Natural killer cell treated with Interleukin-12 subunit alpha and Interleukin-12 subunit beta and Interleukin-15 and Interleukin-18, amount 100 ng/mL, for 72 hours (primary cell): ENCODE data around the gene KLF7. TPM values are rescaled to one million over a fixed set of nuclear protein-coding genes. Genes with fewer than 3 reads are reported as not detected.

ENCODE experiments used
- ATAC-seq, 2 donors: fragments of 150-1000 bp; cut with Tn5 transposase in 1 of 2; sonication (Bioruptor Pico), chemical (Tn5 transposase) in 1 of 2; 2 replicates each; pipeline ENCODE4 v1.10.0; 2021
- DNase-seq: peaks from one replicate; pipeline ENCODE4 v3.0.0; 2022; ENCODE audit warnings: low spot score
- H3K27ac Mint-ChIP-seq, 2 donors: 1 replicate in 1 of 2; 2 replicates in 1 of 2; pipeline ENCODE4 v1.8.0; 2022; ENCODE audit warnings: mixed read lengths in 2 of 2, mild to moderate bottlenecking in 1 of 2, moderate library complexity in 1 of 2
- H3K27me3 Mint-ChIP-seq, 2 donors: 1 replicate in 1 of 2; 2 replicates in 1 of 2; pipeline ENCODE4 v1.8.0; 2022; ENCODE audit warnings: mixed read lengths in 2 of 2
- H3K36me3 Mint-ChIP-seq: one replicate; pipeline ENCODE4 v1.8.0; 2022; ENCODE audit warnings: mixed read lengths
- H3K4me1 Mint-ChIP-seq, 2 donors: 1 replicate in 1 of 2; 2 replicates in 1 of 2; pipeline ENCODE4 v1.8.0; 2022; ENCODE audit warnings: low read depth in 2 of 2, mixed read lengths in 2 of 2, mild to moderate bottlenecking in 1 of 2
- H3K4me3 Mint-ChIP-seq: one replicate; pipeline ENCODE4 v1.8.0; 2022; ENCODE audit warnings: mixed read lengths
- H3K9me3 Mint-ChIP-seq: 2 replicates; pipeline ENCODE4 v1.8.0; 2022; ENCODE audit warnings: mixed read lengths
- total RNA-seq, 2 donors: library from RNA; stranded (reverse); gene quantifications; one replicate each; pipeline ENCODE4 v1.2.3, GENCODE V29; 2022

The KLF7 gene
- 10 to 100 TPM; 13.3 to 49.1 TPM for total RNA-seq

- no peaks in the 10 kb centered on the region for H3K9me3 Mint-ChIP-seq
- ATAC-seq, result no peak
- peaks cover 5 to 8% of the 10 kb centered on the region in 2 donors for H3K27me3 Mint-ChIP-seq
- H3K27ac Mint-ChIP-seq, result peak within 1 kb of the TSS; percentile 83 to 92
- peak within 1 kb of the TSS; percentile 92 for H3K4me3 Mint-ChIP-seq
- no peak for DNase-seq
- H3K36me3 Mint-ChIP-seq, result no peaks in the 10 kb centered on the region
- H3K4me1 Mint-ChIP-seq, result peaks cover 40 to 42% of the 10 kb centered on the region in 2 donors
These were observed at the start of gene KLF7 for GRCh38 chr2:207165121-207166038. Gene KLF7, minus strand, starts transcription at chr2:207165948. Its CDS starts 380 bp downstream, at chr2:207165568.

GRCh38 chr2:207215308-207215707, 49.6 kb upstream of the KLF7 start:
- peaks cover 12 to 32% of the 10 kb centered on the region in 2 donors for H3K27me3 Mint-ChIP-seq
- no peak for DNase-seq
- no peak for ATAC-seq
- no peaks in the 10 kb centered on the region for H3K9me3 Mint-ChIP-seq
- H3K4me1 Mint-ChIP-seq, result no peaks in the 10 kb centered on the region
- no peak overlapping the region for H3K4me3 Mint-ChIP-seq
- no peaks in the 10 kb centered on the region for H3K36me3 Mint-ChIP-seq
- H3K27ac Mint-ChIP-seq, result no peak overlapping the region

GRCh38 chr2:207214446-207214845, 48.7 kb upstream of the KLF7 start:
- DNase-seq (no peak), ATAC-seq (no peak)
- Mint-ChIP-seq H3K4me1 (no peaks in the 10 kb centered on the region), H3K36me3 (no peaks in the 10 kb centered on the region), H3K4me3 (no peak overlapping the region), H3K27ac (no peak overlapping the region), H3K9me3 (no peaks in the 10 kb centered on the region), H3K27me3 (peaks cover 13 to 34% of the 10 kb centered on the region in 2 donors)

GRCh38 chr2:207206011-207206410, 40.3 kb upstream of the KLF7 start:
- Mint-ChIP-seq H3K4me1 (no peaks in the 10 kb centered on the region), H3K27ac (no peak overlapping the region), H3K27me3 (peaks cover 8 to 19% of the 10 kb centered on the region in 2 donors), H3K4me3 (no peak overlapping the region), H3K36me3 (no peaks in the 10 kb centered on the region), H3K9me3 (no peaks in the 10 kb centered on the region)
- no peak for DNase-seq
- ATAC-seq, result no peak

GRCh38 chr2:207205173-207205957, 39.6 kb upstream of the KLF7 start:
- H3K4me3 Mint-ChIP-seq, result no peak overlapping the region
- no peaks in the 10 kb centered on the region for H3K36me3 Mint-ChIP-seq
- H3K4me1 Mint-ChIP-seq, result no peaks in the 10 kb centered on the region
- no peak for ATAC-seq
- H3K27ac Mint-ChIP-seq, result no peak overlapping the region
- H3K9me3 Mint-ChIP-seq, result no peaks in the 10 kb centered on the region
- DNase-seq, result no peak
- H3K27me3 Mint-ChIP-seq, result peaks cover 11 to 23% of the 10 kb centered on the region in 2 donors

- Mint-ChIP-seq H3K9me3 (no peaks in the 10 kb centered on the region), H3K4me1 (no peaks in the 10 kb centered on the region), H3K27ac (no peak overlapping the region), H3K36me3 (no peaks in the 10 kb centered on the region), H3K4me3 (no peak overlapping the region), H3K27me3 (peaks cover 14 to 19% of the 10 kb centered on the region in 2 donors)
- ATAC-seq (no peak), DNase-seq (no peak)
These were observed 37.3 kb upstream of the KLF7 start for GRCh38 chr2:207203056-207203455.

GRCh38 chr2:207202645-207203044, 36.9 kb upstream of the KLF7 start:
- Mint-ChIP-seq H3K4me1 (no peaks in the 10 kb centered on the region), H3K4me3 (no peak overlapping the region), H3K9me3 (no peaks in the 10 kb centered on the region), H3K27ac (no peak overlapping the region), H3K36me3 (no peaks in the 10 kb centered on the region), H3K27me3 (peaks cover 15 to 23% of the 10 kb centered on the region in 2 donors)
- no peak for ATAC-seq
- DNase-seq, result no peak

- no peak for ATAC-seq
- Mint-ChIP-seq H3K4me1 (no peaks in the 10 kb centered on the region), H3K27ac (no peak overlapping the region), H3K27me3 (peaks cover 21 to 35% of the 10 kb centered on the region in 2 donors), H3K36me3 (no peaks in the 10 kb centered on the region), H3K9me3 (no peaks in the 10 kb centered on the region), H3K4me3 (no peak overlapping the region)
- DNase-seq, result no peak
These were observed 35.7 kb upstream of the KLF7 start for GRCh38 chr2:207201416-207201815.

GRCh38 chr2:207200136-207200535, 34.4 kb upstream of the KLF7 start:
- H3K4me3 Mint-ChIP-seq, result no peak overlapping the region
- DNase-seq, result no peak
- no peaks in the 10 kb centered on the region for H3K9me3 Mint-ChIP-seq
- no peaks in the 10 kb centered on the region for H3K4me1 Mint-ChIP-seq
- no peaks in the 10 kb centered on the region for H3K36me3 Mint-ChIP-seq
- peaks cover 21 to 37% of the 10 kb centered on the region in 2 donors for H3K27me3 Mint-ChIP-seq
- no peak overlapping the region for H3K27ac Mint-ChIP-seq
- no peak for ATAC-seq

- no peaks in the 10 kb centered on the region for H3K4me1 Mint-ChIP-seq
- H3K27me3 Mint-ChIP-seq, result peaks cover 44 to 47% of the 10 kb centered on the region in 2 donors
- H3K9me3 Mint-ChIP-seq, result no peaks in the 10 kb centered on the region
- no peaks in the 10 kb centered on the region for H3K36me3 Mint-ChIP-seq
- ATAC-seq (no peak), DNase-seq (no peak)
- no peak overlapping the region for H3K4me3 Mint-ChIP-seq
- H3K27ac Mint-ChIP-seq, result no peak overlapping the region
These were observed 28.3 kb upstream of the KLF7 start for GRCh38 chr2:207194028-207194427.

GRCh38 chr2:207188626-207189419, 23.1 kb upstream of the KLF7 start:
- Mint-ChIP-seq H3K27ac (no peak overlapping the region), H3K4me1 (no peaks in the 10 kb centered on the region), H3K36me3 (peaks cover 4% of the 10 kb centered on the region), H3K4me3 (no peak overlapping the region), H3K27me3 (peaks cover 38 to 45% of the 10 kb centered on the region in 2 donors), H3K9me3 (peaks cover 3% of the 10 kb centered on the region)
- ATAC-seq (no peak), DNase-seq (no peak)

- Mint-ChIP-seq H3K4me1 (peaks cover 2 to 4% of the 10 kb centered on the region in 2 donors), H3K36me3 (peaks cover 4% of the 10 kb centered on the region), H3K27me3 (peaks cover 35 to 36% of the 10 kb centered on the region in 2 donors), H3K4me3 (no peak overlapping the region), H3K27ac (no peak overlapping the region), H3K9me3 (peaks cover 3% of the 10 kb centered on the region)
- no peak for DNase-seq
- ATAC-seq, result no peak
These were observed 19.6 kb upstream of the KLF7 start for GRCh38 chr2:207185372-207185771.

GRCh38 chr2:207184768-207185167, 19.0 kb upstream of the KLF7 start:
- Mint-ChIP-seq H3K9me3 (peaks cover 3% of the 10 kb centered on the region), H3K4me3 (no peak overlapping the region), H3K27ac (no peak overlapping the region), H3K4me1 (peaks cover 7 to 10% of the 10 kb centered on the region in 2 donors), H3K27me3 (peaks cover 35 to 37% of the 10 kb centered on the region in 2 donors), H3K36me3 (peaks cover 4% of the 10 kb centered on the region)
- ATAC-seq (no peak), DNase-seq (no peak)
